WTC11 (cell line): ENCODE measurements around the gene RASAL2. TPM values are rescaled to one million over a fixed set of nuclear protein-coding genes. Genes with fewer than 3 reads are reported as not detected.

Experiments used
- ATAC-seq: fragments of 200-7000 bp; cut with Tn5 transposase; 2 replicates; pipeline ENCODE4 v1.10.0; 2021; ENCODE audit warnings: mild to moderate bottlenecking, moderate library complexity
- CTCF ChIA-PET: fragments of 300-600 bp; sonication (Branson Sonifier 250); formaldehyde crosslinking; loops from one replicate; lab custom pipeline; 2021; ENCODE audit warnings: antibody characterized with exemption; lab: Charles Lee
- POLR2A ChIA-PET: fragments of 350-600 bp; sonication (Branson Sonifier 250); formaldehyde crosslinking; loops from one replicate; lab custom pipeline; 2021; ENCODE audit warnings: antibody characterized with exemption; lab: Charles Lee
- DNase-seq: peaks from one replicate; pipeline ENCODE4 v3.0.0; 2021; ENCODE audit warnings: low spot score
- H3K27ac Mint-ChIP-seq: 2 replicates; pipeline ENCODE4 v1.8.0; 2021; ENCODE audit warnings: mixed read lengths
- H3K27me3 Mint-ChIP-seq: 2 replicates; pipeline ENCODE4 v1.8.0; 2021; ENCODE audit warnings: low read depth, mild to moderate bottlenecking, moderate library complexity, mixed read lengths
- H3K36me3 Mint-ChIP-seq: 2 replicates; pipeline ENCODE4 v1.8.0; 2021; ENCODE audit warnings: mixed read lengths
- H3K4me1 Mint-ChIP-seq: 2 replicates; pipeline ENCODE4 v1.8.0; 2022; ENCODE audit warnings: mixed read lengths
- H3K4me3 Mint-ChIP-seq: 2 replicates; pipeline ENCODE4 v1.8.0; 2021; ENCODE audit warnings: mild to moderate bottlenecking, moderate library complexity, mixed read lengths
- H3K9me3 Mint-ChIP-seq: 2 replicates; pipeline ENCODE4 v1.8.0; 2021; ENCODE audit warnings: mixed read lengths
- ATF3 ChIP-seq: sonication (generic); formaldehyde crosslinking; conservative IDR thresholded peaks from 2 replicates; pipeline ENCODE4 v1.8.1; 2022; ENCODE audit warnings: mild to moderate bottlenecking, missing genetic modification reagents
- CBFB ChIP-seq: sonication (generic); formaldehyde crosslinking; IDR thresholded peaks from 2 replicates; pipeline ENCODE4 v1.8.1; 2022; ENCODE audit warnings: mild to moderate bottlenecking, low read depth, missing genetic modification reagents
- CREM ChIP-seq: sonication (generic); formaldehyde crosslinking; IDR thresholded peaks from 2 replicates; pipeline ENCODE4 v1.8.1; 2022; ENCODE audit warnings: mild to moderate bottlenecking, missing genetic modification reagents, moderate library complexity
- CTCF ChIP-seq: fragments of 200-600 bp; IDR thresholded peaks from 2 replicates; pipeline ENCODE4 v1.8.0; 2022; ENCODE audit warnings: antibody characterized with exemption
- ETV6 ChIP-seq: sonication (generic); formaldehyde crosslinking; IDR thresholded peaks from 2 replicates; pipeline ENCODE4 v1.8.1; 2022; ENCODE audit warnings: mild to moderate bottlenecking, missing genetic modification reagents
- FOXP4 ChIP-seq: sonication (generic); formaldehyde crosslinking; IDR thresholded peaks from 2 replicates; pipeline ENCODE4 v1.8.0; 2022; ENCODE audit warnings: mild to moderate bottlenecking, missing genetic modification reagents
- JAZF1 ChIP-seq: fragments of 250-450 bp; sonication (Bioruptor Pico); IDR thresholded peaks from 2 replicates; pipeline ENCODE4 v1.9.0; 2021; ENCODE audit warnings: moderate library complexity, mild to moderate bottlenecking, inconsistent platforms
- JUN ChIP-seq: sonication (generic); formaldehyde crosslinking; IDR thresholded peaks from 2 replicates; pipeline ENCODE4 v1.8.0; 2023; ENCODE audit warnings: mild to moderate bottlenecking, missing genetic modification reagents
- NFE2L1 ChIP-seq: sonication (generic); formaldehyde crosslinking; IDR thresholded peaks from 2 replicates; pipeline ENCODE4 v1.8.1; 2023; ENCODE audit warnings: missing genetic modification reagents
- STAT6 ChIP-seq: sonication (generic); formaldehyde crosslinking; conservative IDR thresholded peaks from 2 replicates; pipeline ENCODE4 v1.8.1; 2023; ENCODE audit warnings: mild to moderate bottlenecking, low read depth, missing genetic modification reagents, moderate library complexity
- TP53 ChIP-seq: sonication (generic); formaldehyde crosslinking; IDR thresholded peaks from 2 replicates; pipeline ENCODE4 v1.8.1; 2023; ENCODE audit warnings: mild to moderate bottlenecking, missing genetic modification reagents
- ZNF138 ChIP-seq: sonication (generic); formaldehyde crosslinking; conservative IDR thresholded peaks from 2 replicates; pipeline ENCODE4 v1.8.1; 2022; ENCODE audit warnings: mild to moderate bottlenecking, moderate library complexity, missing genetic modification reagents
- ZNF263 ChIP-seq: sonication (generic); formaldehyde crosslinking; IDR thresholded peaks from 2 replicates; pipeline ENCODE4 v1.8.1; 2022; ENCODE audit warnings: low read depth, mild to moderate bottlenecking, moderate library complexity, missing genetic modification reagents
- ZNF532 ChIP-seq: fragments of 250-450 bp; sonication (Bioruptor Pico); IDR thresholded peaks from 2 replicates; pipeline ENCODE4 v1.9.0; 2021; ENCODE audit warnings: mild to moderate bottlenecking, borderline replicate concordance
- total RNA-seq: library from RNA; stranded (reverse); gene quantifications from 3 replicates; pipeline ENCODE4 v1.2.3, GENCODE V29; 2021

The RASAL2 gene
- total RNA-seq, 1 experiment from 2014 or later, result 29.5 TPM

- no peaks in the 10 kb centered on the region for H3K9me3 Mint-ChIP-seq
- H3K27ac Mint-ChIP-seq, result no peak overlapping the region
- POLR2A ChIA-PET, result interaction anchor here (1.0 kb wide), 1 partner anchor 9 kb away, joined by 3 read pairs; no protein-coding TSS in a partner anchor
- peak; percentile 14 for ATAC-seq
- no peak for TF ChIP-seq ZNF138 (CRISPR knock-in tag)
- no peak for TF ChIP-seq TP53 (CRISPR knock-in tag)
- no peak for TF ChIP-seq JUN (CRISPR knock-in tag)
- TF ChIP-seq CREM (CRISPR knock-in tag), result no peak
- TF ChIP-seq JAZF1 (CRISPR knock-in tag), result no peak
- no peak for TF ChIP-seq ZNF532 (CRISPR knock-in tag)
- no peak for TF ChIP-seq FOXP4 (CRISPR knock-in tag)
- TF ChIP-seq ATF3 (CRISPR knock-in tag), result no peak
- no peak for TF ChIP-seq ZNF263 (CRISPR knock-in tag)
- TF ChIP-seq CTCF, result no peak
- no peak for TF ChIP-seq STAT6 (CRISPR knock-in tag)
- no peak for TF ChIP-seq CBFB (CRISPR knock-in tag)
- no peak for TF ChIP-seq ETV6 (CRISPR knock-in tag)
- TF ChIP-seq NFE2L1 (CRISPR knock-in tag), result no peak
- TF ChIP-seq, all 79 proteins: peak for 0
- Mint-ChIP-seq H3K4me3 (no peak overlapping the region), H3K27me3 (no peaks in the 10 kb centered on the region; the same call in 1 of the 2 replicates), H3K36me3 (no peaks in the 10 kb centered on the region), H3K4me1 (0 out of 2 replicates have a peak, but pooled peaks cover 2% of the 10 kb centered on the region)
- DNase-seq, result no peak
- CTCF ChIA-PET, result interaction anchor here (0.6 to 3.3 kb wide), 20 partner anchors 10 to 493 kb away, joined by 3 to 50 read pairs (median 3); no protein-coding TSS in a partner anchor
Observed at GRCh38 chr1:178531887-178532286, 438.0 kb downstream of the RASAL2 start.
